ENCODE results near the gene AP3D1.
"Not testable (repeated sequence)": the region's sequence is repeated elsewhere in the genome, so short reads cannot be mapped to it uniquely, and the experiment has no call there.

The AP3D1 gene

GRCh38 chr19:2132731-2133490 lies 18.5 kb downstream of the AP3D1 start:
- no peaks in the 10 kb centered on the region for H3K36me3 ChIP-seq (ENCODE audit: insufficient read depth)
- TF ChIP-seq, protein P1, sequence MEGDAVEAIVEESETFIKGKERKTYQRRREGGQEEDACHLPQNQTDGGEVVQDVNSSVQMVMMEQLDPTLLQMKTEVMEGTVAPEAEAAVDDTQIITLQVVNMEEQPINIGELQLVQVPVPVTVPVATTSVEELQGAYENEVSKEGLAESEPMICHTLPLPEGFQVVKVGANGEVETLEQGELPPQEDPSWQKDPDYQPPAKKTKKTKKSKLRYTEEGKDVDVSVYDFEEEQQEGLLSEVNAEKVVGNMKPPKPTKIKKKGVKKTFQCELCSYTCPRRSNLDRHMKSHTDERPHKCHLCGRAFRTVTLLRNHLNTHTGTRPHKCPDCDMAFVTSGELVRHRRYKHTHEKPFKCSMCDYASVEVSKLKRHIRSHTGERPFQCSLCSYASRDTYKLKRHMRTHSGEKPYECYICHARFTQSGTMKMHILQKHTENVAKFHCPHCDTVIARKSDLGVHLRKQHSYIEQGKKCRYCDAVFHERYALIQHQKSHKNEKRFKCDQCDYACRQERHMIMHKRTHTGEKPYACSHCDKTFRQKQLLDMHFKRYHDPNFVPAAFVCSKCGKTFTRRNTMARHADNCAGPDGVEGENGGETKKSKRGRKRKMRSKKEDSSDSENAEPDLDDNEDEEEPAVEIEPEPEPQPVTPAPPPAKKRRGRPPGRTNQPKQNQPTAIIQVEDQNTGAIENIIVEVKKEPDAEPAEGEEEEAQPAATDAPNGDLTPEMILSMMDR (conservative IDR thresholded peaks at IDR 0.05; ENCODE audit: low read depth, low read length): no peak
- H2AFZ ChIP-seq (ENCODE audit: low read depth): no peak overlapping the region
- no peak overlapping the region for H3K9ac ChIP-seq
- H3K79me2 ChIP-seq (ENCODE audit: insufficient read depth, low read depth): no peaks in the 10 kb centered on the region; the same call in 1 of the 2 replicates
- no peaks in the 10 kb centered on the region for H3K27me3 ChIP-seq (ENCODE audit: insufficient read depth, low read depth)
- H3K4me1 ChIP-seq (ENCODE audit: low read depth, poor library complexity, severe bottlenecking): no peaks in the 10 kb centered on the region
- H3K27ac ChIP-seq: no peak overlapping the region
- H4K20me1 ChIP-seq (ENCODE audit: insufficient read depth): no peaks in the 10 kb centered on the region
- H3K4me3 ChIP-seq (IDR thresholded peaks at IDR 0.05; ENCODE audit: insufficient read depth, low read depth, low read length): no peak overlapping the region
- H3K4me2 ChIP-seq: no peak overlapping the region

DNA sequence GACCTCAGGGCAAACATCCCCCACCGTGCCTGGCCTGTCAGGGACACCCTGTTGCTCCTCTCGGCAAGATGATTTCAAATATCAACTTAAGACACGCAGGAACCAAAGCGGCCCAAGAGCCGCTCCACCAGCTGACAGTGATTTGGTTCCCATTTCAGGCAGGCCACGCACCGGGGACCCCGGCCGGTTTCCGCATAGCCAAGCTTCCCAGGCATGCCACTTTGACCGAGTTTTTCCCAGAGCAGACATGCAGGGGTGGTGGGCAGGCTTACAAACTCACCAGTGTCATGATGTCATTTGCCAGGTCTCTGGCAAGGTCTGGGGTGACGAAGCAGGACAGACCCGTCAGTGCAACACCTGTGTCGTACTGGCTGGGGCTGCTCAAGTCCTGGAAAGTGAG lies 19.2 kb downstream of the AP3D1 start:
- H3K9ac ChIP-seq: no peak overlapping the region
- no peak overlapping the region for H3K27ac ChIP-seq
- no peaks in the 10 kb centered on the region for H3K27me3 ChIP-seq (ENCODE audit: insufficient read depth, low read depth)
- H3K36me3 ChIP-seq (ENCODE audit: insufficient read depth): no peaks in the 10 kb centered on the region
- H3K4me2 ChIP-seq: no peak overlapping the region
- H3K4me1 ChIP-seq (ENCODE audit: low read depth, poor library complexity, severe bottlenecking): no peaks in the 10 kb centered on the region
- no peak overlapping the region for H3K4me3 ChIP-seq (IDR thresholded peaks at IDR 0.05; ENCODE audit: insufficient read depth, low read depth, low read length)
- TF ChIP-seq, protein P1 (conservative IDR thresholded peaks at IDR 0.05; ENCODE audit: low read depth, low read length): no peak
- H3K79me2 ChIP-seq (ENCODE audit: insufficient read depth, low read depth): no peaks in the 10 kb centered on the region; the same call in 1 of the 2 replicates
- H2AFZ ChIP-seq (ENCODE audit: low read depth): no peak overlapping the region
- H4K20me1 ChIP-seq (ENCODE audit: insufficient read depth): no peaks in the 10 kb centered on the region

DNA sequence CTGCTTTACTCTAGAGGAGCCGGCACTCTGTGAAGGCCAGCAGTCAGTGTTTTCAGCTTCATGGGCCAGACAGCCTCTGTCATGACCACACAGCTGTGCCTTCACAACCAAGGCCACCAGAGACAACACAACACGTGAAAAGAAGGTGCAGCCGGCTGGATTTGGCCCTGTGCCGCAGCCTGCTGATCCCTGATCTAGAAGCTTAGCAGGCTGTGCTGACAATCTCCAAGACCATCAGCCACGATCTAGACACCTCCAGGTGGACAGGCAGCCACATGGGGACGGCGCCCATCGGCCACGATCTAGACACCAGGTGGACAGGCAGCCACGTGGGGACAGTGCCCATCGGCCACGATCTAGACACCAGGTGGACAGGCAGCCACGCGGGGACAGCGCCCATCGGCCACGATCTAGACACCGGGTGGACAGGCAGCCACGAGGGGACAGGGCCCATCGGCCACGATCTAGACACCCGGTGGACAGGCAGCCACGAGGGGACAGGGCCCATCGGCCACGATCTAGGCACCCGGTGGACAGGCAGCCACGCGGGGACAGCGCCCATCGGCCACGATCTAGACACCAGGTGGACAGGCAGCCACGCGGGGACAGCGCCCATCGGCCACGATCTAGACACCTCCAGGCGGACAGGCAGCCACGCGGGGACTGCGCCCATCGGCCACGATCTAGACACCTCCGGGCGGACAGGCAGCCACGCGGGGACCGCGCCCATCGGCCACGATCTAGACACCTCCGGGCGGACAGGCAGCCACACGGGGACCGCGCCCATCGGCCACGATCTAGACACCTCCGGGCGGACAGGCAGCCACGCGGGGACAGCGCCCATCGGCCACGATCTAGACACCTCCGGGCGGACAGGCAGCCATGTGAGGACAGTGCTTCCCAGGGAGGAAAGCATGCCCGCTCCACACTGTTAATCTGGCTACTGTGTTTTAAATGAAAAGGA lies 20.1 kb downstream of the AP3D1 start:
- not testable (repeated sequence) for H3K27ac ChIP-seq; H4K20me1 ChIP-seq (ENCODE audit: insufficient read depth); H3K4me2 ChIP-seq; H3K27me3 ChIP-seq (ENCODE audit: insufficient read depth, low read depth); H3K79me2 ChIP-seq (ENCODE audit: insufficient read depth, low read depth); H3K4me3 ChIP-seq (IDR thresholded peaks at IDR 0.05; ENCODE audit: insufficient read depth, low read depth, low read length); H3K36me3 ChIP-seq (ENCODE audit: insufficient read depth); H3K4me1 ChIP-seq (ENCODE audit: low read depth, poor library complexity, severe bottlenecking); H3K9ac ChIP-seq; H2AFZ ChIP-seq (ENCODE audit: low read depth)

DNA sequence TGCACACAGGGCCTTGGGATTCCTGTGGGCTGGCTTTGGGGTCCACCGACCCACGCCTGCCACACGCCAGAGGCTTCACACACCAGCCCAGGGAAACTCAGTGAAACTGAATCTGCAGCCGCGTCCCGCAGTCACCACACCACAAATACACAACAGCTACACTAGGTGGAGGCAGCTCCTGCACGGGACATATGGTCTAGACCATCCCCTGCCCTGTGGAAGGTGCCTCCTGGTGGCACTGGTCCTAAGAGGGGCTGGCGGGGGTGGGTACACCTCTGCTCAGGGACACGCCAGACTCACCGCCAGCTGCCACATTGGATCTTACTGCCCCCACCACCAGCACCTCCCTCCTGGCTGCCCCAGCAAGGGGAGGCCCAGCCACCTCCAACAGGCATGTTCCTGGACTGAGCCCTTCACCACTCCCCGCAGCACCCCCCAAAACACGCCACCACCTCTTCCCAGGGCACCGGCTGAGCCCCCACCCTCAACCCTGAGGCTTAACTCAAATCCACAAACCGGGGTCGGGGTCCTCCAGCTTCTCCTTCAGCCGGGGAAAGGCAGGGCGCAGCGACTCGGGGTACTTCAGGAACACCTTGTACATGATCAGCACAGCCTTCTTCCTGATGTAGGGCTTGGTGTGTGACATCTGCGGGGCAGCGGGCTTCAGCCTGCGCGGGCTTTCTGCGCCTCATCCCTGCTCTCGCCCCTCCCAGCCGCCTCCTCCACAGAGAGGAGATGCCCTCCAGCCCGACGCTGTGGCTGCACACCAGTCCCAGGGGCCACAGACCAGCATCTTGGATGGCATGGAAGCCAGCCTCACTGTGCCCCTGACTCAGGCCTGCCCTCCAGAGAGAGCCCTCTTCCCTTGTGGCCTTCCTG lies 21.2 kb downstream of the AP3D1 start:
- Histone ChIP-seq H3K4me2 (no peak overlapping the region), H3K79me2 (ENCODE audit: insufficient read depth, low read depth) (no peaks in the 10 kb centered on the region; the same call in 1 of the 2 replicates), H3K36me3 (ENCODE audit: insufficient read depth) (no peaks in the 10 kb centered on the region), H3K27ac (no peak overlapping the region), H3K4me1 (ENCODE audit: low read depth, poor library complexity, severe bottlenecking) (no peaks in the 10 kb centered on the region), H3K4me3 (IDR thresholded peaks at IDR 0.05; ENCODE audit: insufficient read depth, low read depth, low read length) (no peak overlapping the region), H2AFZ (ENCODE audit: low read depth) (no peak overlapping the region), H4K20me1 (ENCODE audit: insufficient read depth) (no peaks in the 10 kb centered on the region), H3K27me3 (ENCODE audit: insufficient read depth, low read depth) (no peaks in the 10 kb centered on the region), H3K9ac (no peak overlapping the region)
- TF ChIP-seq, protein P1 (conservative IDR thresholded peaks at IDR 0.05; ENCODE audit: low read depth, low read length): no peak
